Inflammatory macrophage treated with lipopolysaccharide for 4 hours (primary cell): ENCODE data around the gene HOXC5.
"Not testable (repeated sequence)": the region's sequence is repeated elsewhere in the genome, so short reads cannot be mapped to it uniquely, and the experiment has no call there.

Source experiments
- DNase-seq: peaks from one replicate; pipeline ENCODE4 v3.0.0-alpha.2; 2020

The HOXC5 gene

DNA sequence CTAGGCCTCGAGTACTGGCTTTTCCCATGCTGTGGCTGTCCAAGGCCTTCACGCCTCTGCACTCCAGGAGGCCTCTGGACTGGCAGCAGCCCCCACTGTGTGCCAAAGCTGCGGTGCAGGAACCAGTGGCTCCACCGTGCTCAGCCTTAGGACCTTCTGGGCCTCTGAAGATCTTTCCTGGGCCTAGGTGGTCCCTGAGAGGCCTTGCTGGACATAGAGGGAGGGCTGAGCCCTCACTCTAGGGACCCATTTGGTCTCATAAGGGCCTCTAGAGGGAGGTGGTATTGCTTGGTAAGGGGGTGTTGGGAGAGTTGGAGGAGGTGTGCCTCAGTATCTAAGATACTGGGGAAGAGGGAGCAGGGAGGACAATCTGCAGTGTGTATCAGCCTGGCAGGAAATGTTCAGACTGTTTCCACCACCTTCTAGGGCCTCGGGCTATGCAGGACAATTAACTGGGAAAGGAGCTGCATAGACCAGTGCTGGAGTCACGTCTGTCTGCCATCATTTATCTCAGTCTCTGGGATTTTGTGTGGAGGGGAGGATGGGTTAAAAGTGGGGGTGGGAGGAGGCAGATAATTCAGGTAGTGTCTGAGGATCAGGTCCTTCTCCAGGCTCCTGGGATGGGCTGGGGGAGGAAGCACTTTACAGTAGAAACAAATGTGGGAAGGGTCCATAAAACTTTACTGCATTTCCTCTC lies 2.9 kb downstream of the HOXC5 start:
- DNase-seq, result no peak

DNA sequence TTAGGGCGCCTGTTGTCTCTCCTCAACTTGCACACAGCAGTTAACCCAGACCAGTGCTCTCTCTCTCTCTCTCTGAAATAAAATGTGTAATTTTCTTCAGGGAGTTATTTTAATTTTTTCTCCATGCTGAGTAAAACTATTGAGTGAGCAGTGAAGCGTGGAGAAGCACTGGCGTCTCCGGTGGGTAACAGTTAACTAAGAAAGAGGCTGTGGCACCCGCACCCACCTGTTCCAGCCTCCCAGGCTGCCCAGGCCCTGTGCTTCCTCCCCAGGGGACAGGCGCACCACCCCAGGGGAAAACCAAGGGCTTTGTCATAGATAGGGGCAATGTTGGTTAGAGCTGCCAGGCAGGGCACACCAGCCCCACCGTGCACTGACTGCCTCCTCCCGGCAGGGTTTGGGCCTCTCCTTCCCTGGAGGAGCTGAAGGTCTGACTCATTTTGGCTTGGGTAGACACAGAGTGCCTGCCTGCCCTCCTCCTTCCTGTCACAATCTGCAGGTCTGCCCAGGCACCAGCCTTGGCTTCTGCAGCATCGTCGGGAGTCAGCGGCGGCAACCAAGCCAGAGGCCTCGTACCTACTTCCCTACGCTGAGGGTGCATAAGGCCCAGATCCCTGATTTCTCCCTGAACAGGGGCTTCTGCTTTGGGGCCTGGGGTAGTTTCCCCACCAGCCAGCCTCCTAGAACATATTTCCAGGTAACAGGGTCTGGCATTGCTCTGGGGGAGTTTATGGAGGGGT lies 3.9 kb downstream of the HOXC5 start:
- no peak for DNase-seq

- DNase-seq, result no peak
Measured at GRCh38 chr12:54037360-54038283, 4.8 kb downstream of the HOXC5 start.

DNA sequence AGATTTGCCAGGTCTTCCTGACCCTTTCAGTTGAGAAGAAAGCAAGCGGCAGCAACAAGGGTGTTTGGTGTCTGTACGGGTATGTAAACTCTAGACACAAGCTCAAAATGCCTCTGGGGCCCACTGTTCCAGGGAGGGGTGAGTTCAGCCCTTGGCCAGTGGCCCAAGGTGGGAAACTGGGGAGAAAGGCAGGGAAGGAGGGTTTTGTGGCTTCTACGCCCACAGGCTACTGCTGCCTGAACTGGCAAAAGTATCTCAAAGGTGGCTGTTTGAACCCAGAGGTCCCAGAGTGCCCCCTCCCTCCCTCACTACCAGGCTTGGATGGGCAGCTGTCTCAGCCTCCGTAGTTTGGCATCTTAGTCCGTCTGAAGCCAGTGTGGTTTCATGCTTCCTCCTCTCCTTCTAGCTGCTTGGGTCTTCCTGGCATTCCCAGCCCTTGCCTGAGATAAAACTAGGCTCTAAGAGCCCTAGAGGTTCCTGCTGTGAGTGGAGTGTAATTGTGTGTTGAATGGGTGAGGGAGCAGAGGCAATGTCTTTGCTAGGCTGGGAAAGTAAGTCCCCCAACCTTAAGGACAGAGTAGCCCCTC lies 5.5 kb downstream of the HOXC5 start:
- DNase-seq, result no peak

- DNase-seq, result no peak
Measured at GRCh38 chr12:54038871-54039414, 6.1 kb downstream of the HOXC5 start.

DNA sequence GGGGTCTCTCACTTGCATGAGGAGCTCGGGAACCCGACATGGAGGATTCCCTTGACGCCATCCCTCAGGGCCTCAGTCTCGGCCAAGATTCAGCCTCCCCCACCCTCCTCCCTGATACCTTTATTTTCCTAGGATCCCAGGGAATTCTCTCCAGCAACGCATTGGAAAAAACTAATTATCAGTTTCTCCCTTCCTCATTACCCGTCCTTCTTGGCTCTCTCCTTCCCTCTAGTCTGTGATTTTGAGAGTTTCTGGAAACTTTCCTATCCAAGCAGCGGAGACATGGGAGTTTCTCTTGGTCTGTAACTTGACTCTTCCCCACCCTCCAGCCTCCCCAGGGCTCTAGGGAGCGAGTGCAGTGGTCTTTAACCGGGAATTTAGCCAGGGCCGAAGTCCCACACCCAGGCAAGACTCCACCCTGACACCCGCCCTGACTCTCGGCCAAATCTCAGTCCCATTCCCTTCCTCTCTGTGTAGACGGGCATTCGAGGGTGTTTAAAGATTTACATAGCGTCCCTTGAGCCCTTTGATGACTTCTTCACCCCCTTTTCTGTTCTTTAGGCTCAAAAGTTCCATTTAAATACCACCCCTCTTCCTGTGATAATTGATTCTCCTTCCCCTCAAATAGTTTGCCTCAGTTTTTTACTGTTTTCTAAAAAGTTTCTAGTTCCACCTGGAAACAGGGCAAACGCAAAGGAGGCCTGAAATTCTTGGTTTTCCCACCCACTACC lies 6.7 kb downstream of the HOXC5 start:
- no peak for DNase-seq

GRCh38 chr12:54040148-54040494 lies 7.3 kb downstream of the HOXC5 start:
- no peak for DNase-seq

DNA sequence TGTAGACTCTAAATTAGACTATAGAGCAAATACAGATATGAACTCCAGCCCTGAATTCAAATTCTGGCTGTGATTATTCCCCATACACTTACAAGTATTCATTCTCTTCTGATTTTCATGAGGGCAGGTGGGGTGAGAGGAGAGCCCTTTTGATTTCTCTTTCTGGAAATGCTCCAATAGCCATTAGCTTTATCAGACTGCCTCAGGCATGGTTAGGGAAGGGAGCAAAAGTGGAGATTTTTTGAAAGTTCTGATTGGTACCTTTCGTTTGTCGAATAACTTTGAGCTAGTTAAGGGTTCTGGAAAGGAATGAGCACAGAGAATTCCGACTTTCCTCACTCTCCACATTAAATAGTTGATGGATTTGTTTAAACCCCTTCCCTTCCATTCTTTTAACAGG lies 7.8 kb downstream of the HOXC5 start:
- no peak for DNase-seq

GRCh38 chr12:54041097-54041690 lies 8.3 kb downstream of the HOXC5 start:
- no peak for DNase-seq

GRCh38 chr12:54042033-54042432 lies 9.2 kb downstream of the HOXC5 start:
- DNase-seq, result not testable (repeated sequence)

GRCh38 chr12:54042970-54043853 lies 10.4 kb downstream of the HOXC5 start:
- no peak for DNase-seq

- DNase-seq, result no peak
Measured at GRCh38 chr12:54044425-54045103, 11.7 kb downstream of the HOXC5 start.

DNA sequence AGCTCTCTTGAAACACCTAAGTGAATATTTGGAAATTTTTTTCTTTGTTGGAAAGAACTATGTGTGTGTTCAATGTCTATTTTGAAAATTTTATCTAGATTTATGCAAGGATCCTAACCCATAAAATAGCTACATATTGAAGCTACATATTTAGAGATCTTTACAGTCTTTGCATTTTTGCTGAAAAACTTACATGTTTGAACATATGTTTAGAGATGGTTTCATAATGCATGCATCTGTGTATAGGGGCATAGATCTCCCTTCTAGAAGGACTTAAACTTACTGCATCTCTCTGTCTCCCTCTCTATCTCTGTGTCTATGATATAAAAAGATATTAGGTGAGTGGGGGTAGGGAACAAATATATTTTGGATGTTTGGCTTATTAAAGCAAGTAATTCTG lies 12.6 kb downstream of the HOXC5 start:
- no peak for DNase-seq

DNA sequence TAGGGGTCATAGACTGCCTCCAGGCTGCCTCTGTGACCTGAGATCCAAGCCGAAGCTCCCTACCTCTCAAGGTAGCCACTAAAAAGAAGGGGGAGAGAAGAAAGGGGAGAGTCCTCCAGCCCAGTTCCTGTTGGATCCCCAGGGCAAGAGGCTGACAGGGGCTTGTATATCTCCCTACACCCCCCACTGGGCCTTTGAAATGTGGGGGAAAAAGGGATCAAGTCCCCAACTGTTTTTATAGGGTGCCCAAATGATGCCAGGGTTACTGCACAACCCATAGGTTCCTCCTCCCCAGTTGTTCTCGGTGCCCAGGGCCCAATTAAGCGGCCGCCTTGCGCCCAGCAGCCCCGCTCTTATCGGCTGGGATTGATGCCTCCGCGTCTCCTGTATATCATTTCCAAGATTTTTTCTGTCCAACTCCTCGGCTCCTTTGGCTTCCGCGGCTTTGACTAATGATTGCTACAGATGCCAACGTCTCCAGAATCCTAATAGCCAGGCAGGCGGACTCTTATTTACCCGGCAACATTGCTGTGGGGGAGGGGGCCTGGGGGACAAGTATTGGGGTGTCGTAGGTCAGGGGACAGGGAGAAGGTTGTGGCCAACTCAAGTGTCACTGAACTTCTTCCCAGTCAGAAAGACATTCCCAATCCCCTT lies 13.1 kb downstream of the HOXC5 start:
- DNase-seq, result no peak

DNA sequence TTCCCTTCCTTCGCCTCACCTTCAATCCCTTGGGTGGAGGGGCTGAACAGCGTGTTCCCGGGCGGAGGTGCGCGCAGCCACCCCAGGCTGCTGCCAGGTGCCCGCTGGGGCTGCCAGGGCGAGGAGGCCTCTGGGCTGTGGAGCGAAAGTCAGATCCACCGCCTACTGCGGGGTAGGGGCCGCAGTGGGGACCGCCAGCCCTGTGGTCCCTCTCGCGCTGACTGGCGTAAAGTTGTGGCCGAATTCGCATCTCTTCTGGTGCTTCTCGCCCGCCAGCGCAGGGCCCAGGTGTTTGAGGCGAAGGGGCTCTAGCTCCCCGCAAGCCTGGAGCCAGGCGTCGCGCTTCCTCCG lies 13.9 kb downstream of the HOXC5 start:
- DNase-seq, result no peak

DNA sequence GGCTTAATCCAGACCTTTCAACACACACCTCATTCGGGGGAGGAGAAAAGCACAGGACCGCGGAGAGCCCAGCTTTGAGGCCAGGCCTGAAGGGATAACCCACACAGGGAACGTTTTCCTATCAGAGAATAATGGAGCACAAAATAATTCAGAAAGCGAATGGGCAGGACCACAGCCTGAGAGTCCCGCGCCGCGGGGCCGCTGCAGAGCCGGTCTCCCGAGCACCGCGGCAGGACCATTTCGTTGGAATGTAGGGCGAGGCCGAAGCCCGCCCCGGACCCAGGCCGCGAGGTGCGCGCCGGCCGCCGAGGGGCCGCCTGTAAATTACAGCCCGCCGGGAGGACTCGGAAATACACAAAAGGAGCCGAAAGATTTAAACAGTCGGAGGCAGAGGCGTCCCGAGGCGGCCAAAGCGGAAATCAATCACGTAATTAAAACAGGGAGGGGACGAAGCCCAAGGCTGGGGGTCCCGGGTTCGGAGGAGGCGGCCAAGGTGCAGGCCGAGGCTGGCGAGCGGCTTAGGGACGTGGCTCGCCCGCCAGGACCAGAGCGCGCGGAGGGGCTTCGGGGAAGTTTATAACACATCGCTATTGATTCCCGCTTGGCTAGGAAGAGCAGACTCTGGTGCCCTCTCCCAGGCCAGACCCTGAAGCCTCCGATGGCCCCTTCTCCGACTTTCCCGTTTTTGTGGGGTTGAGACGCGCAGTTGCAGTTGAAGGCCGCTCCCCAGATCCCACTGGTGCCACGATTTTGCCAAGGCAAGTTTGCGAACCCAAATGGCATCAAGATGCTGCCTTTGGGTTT lies 14.5 kb downstream of the HOXC5 start:
- DNase-seq, result no peak

GRCh38 chr12:54047964-54048303 lies 15.1 kb downstream of the HOXC5 start:
- DNase-seq, result no peak

GRCh38 chr12:54048406-54049093 lies 15.7 kb downstream of the HOXC5 start:
- DNase-seq, result no peak
